Measurements from ENCODE around the gene DNAH6.

The DNAH6 gene

DNA sequence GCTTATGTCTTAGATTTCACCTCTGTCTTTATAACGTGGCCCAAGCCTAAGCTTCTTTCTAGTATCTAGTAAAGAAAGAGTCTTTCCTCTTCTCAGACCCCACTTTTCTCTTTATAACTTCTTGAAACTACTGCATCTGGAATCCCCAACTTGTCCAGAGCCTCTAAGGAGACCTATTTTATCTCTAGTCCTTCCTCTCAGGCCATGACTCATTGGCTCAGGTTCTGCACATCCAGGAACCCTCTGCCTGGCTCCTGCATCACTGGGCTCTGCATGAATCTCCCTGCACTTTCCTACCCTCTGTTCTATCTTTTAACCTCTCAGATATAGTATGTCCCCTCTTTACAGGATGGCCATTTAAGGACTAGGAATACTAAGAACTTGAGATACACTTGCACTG, 124.7 kb downstream of the DNAH6 start:
- TF ChIP-seq, protein P1, sequence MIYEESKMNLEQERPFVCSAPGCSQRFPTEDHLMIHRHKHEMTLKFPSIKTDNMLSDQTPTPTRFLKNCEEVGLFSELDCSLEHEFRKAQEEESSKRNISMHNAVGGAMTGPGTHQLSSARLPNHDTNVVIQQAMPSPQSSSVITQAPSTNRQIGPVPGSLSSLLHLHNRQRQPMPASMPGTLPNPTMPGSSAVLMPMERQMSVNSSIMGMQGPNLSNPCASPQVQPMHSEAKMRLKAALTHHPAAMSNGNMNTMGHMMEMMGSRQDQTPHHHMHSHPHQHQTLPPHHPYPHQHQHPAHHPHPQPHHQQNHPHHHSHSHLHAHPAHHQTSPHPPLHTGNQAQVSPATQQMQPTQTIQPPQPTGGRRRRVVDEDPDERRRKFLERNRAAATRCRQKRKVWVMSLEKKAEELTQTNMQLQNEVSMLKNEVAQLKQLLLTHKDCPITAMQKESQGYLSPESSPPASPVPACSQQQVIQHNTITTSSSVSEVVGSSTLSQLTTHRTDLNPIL (CRISPR knock-in tag; IDR thresholded peaks at IDR 0.05; ENCODE audit: low read depth) = no peak
- TF ChIP-seq ZNF565 (CRISPR knock-in tag; conservative IDR thresholded peaks at IDR 0.05; ENCODE audit: low read depth) (no peak), BACH2 (CRISPR knock-in tag; IDR thresholded peaks at IDR 0.05; ENCODE audit: borderline replicate concordance) (no peak), ZFP3 (CRISPR knock-in tag; IDR thresholded peaks at IDR 0.05) (no peak)
- no peak for ATAC-seq

DNA sequence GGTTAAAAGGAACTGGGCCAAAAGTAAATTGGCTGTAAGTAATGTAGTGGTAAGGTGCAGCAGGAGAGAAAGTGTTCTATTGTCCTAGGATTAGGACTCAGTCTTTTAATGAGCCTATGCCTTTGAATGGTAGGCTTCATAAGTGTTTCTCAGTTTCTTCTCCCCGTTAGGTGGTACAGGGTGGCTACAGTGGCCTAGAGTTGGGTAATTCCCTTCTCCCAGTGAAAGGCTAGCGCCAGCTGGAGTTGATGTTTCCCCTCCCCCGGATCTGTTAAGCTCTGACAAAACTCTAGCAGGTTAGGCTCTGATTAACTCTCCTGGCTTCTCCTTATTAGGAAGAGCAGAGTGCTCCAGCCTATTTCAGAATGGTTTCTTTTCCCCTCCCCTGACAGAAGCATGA, 127.7 kb downstream of the DNAH6 start:
- TF ChIP-seq, protein P2, sequence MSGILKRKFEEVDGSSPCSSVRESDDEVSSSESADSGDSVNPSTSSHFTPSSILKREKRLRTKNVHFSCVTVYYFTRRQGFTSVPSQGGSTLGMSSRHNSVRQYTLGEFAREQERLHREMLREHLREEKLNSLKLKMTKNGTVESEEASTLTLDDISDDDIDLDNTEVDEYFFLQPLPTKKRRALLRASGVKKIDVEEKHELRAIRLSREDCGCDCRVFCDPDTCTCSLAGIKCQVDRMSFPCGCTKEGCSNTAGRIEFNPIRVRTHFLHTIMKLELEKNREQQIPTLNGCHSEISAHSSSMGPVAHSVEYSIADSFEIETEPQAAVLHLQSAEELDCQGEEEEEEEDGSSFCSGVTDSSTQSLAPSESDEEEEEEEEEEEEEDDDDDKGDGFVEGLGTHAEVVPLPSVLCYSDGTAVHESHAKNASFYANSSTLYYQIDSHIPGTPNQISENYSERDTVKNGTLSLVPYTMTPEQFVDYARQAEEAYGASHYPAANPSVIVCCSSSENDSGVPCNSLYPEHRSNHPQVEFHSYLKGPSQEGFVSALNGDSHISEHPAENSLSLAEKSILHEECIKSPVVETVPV (CRISPR knock-in tag; IDR thresholded peaks at IDR 0.05) = no peak
- TF ChIP-seq CSDC2 (CRISPR knock-in tag; IDR thresholded peaks at IDR 0.05) = no peak
- no peak for TF ChIP-seq ZFP3 (CRISPR knock-in tag; IDR thresholded peaks at IDR 0.05)
- TF ChIP-seq ESRRG (CRISPR knock-in tag; IDR thresholded peaks at IDR 0.05) = no peak
- TF ChIP-seq, protein P3, sequence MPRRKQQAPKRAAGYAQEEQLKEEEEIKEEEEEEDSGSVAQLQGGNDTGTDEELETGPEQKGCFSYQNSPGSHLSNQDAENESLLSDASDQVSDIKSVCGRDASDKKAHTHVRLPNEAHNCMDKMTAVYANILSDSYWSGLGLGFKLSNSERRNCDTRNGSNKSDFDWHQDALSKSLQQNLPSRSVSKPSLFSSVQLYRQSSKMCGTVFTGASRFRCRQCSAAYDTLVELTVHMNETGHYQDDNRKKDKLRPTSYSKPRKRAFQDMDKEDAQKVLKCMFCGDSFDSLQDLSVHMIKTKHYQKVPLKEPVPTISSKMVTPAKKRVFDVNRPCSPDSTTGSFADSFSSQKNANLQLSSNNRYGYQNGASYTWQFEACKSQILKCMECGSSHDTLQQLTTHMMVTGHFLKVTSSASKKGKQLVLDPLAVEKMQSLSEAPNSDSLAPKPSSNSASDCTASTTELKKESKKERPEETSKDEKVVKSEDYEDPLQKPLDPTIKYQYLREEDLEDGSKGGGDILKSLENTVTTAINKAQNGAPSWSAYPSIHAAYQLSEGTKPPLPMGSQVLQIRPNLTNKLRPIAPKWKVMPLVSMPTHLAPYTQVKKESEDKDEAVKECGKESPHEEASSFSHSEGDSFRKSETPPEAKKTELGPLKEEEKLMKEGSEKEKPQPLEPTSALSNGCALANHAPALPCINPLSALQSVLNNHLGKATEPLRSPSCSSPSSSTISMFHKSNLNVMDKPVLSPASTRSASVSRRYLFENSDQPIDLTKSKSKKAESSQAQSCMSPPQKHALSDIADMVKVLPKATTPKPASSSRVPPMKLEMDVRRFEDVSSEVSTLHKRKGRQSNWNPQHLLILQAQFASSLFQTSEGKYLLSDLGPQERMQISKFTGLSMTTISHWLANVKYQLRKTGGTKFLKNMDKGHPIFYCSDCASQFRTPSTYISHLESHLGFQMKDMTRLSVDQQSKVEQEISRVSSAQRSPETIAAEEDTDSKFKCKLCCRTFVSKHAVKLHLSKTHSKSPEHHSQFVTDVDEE (CRISPR knock-in tag; IDR thresholded peaks at IDR 0.05) = no peak
- TF ChIP-seq RARB (CRISPR knock-in tag; IDR thresholded peaks at IDR 0.05) = no peak
- TF ChIP-seq ISL1 (CRISPR knock-in tag; IDR thresholded peaks at IDR 0.05) = no peak
- TF ChIP-seq, protein P4, sequence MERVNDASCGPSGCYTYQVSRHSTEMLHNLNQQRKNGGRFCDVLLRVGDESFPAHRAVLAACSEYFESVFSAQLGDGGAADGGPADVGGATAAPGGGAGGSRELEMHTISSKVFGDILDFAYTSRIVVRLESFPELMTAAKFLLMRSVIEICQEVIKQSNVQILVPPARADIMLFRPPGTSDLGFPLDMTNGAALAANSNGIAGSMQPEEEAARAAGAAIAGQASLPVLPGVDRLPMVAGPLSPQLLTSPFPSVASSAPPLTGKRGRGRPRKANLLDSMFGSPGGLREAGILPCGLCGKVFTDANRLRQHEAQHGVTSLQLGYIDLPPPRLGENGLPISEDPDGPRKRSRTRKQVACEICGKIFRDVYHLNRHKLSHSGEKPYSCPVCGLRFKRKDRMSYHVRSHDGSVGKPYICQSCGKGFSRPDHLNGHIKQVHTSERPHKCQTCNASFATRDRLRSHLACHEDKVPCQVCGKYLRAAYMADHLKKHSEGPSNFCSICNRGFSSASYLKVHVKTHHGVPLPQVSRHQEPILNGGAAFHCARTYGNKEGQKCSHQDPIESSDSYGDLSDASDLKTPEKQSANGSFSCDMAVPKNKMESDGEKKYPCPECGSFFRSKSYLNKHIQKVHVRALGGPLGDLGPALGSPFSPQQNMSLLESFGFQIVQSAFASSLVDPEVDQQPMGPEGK (CRISPR knock-in tag; IDR thresholded peaks at IDR 0.05; ENCODE audit: borderline replicate concordance) = no peak
- no peak for TF ChIP-seq OSR1 (CRISPR knock-in tag; IDR thresholded peaks at IDR 0.05)
- no peak for ATAC-seq

DNA sequence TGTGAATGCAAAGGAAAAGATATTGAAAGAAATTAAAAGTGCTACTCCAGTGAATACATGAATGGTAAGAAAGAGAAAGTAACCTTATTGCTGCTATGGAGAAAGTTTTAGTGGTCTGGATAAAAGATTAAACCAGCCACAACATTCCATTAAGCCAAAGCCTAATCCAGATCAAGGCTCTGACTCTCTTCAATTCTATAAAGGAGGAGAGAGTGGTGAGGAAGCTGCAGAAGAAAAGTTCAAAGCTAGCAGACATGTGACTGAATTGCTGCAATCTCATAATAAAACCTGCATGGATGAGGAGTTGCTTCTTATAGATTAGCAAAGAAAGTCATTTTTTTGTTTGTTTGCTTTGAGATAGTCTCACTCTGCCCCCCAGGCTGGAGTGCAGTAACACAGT, 130.2 kb downstream of the DNAH6 start:
- TF ChIP-seq ZNF8 (CRISPR knock-in tag; IDR thresholded peaks at IDR 0.05) (no peak), ZFP3 (CRISPR knock-in tag; IDR thresholded peaks at IDR 0.05) (no peak), OSR1 (CRISPR knock-in tag; IDR thresholded peaks at IDR 0.05) (no peak), TCF4 (CRISPR knock-in tag; IDR thresholded peaks at IDR 0.05; ENCODE audit: borderline replicate concordance) (no peak), ESRRG (CRISPR knock-in tag; IDR thresholded peaks at IDR 0.05) (no peak), RARB (CRISPR knock-in tag; IDR thresholded peaks at IDR 0.05) (no peak), ZFP30 (CRISPR knock-in tag; IDR thresholded peaks at IDR 0.05) (no peak), ZNF70 (CRISPR knock-in tag; IDR thresholded peaks at IDR 0.05) (no peak)
- TF ChIP-seq, protein P1 (CRISPR knock-in tag; IDR thresholded peaks at IDR 0.05; ENCODE audit: low read depth) = no peak
- TF ChIP-seq, protein P4 (CRISPR knock-in tag; IDR thresholded peaks at IDR 0.05; ENCODE audit: borderline replicate concordance) = no peak
- no peak for ATAC-seq

DNA sequence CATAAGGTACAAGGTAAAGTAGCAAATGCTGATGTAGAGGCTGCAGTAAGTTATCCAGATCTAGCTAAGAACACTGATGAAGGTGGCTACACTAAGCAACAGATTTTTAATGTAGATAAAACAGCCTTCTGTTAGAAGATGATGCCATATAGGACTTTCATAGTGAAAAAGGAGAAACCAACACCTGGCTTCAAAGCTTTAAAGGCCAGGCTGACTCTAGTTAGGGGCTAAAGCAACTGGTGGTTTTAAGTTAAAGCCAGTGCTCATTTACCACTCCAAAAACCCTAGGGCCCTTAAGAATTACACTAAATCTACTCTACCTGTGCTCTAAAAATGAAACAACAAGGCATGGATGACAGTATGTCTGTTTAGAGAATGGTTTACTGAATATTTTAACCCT, 131.0 kb downstream of the DNAH6 start:
- ATAC-seq = no peak
- TF ChIP-seq RARB (CRISPR knock-in tag; IDR thresholded peaks at IDR 0.05) (no peak), ZFP30 (CRISPR knock-in tag; IDR thresholded peaks at IDR 0.05) (no peak), SNAI2 (CRISPR knock-in tag; IDR thresholded peaks at IDR 0.05) (no peak), BACH2 (CRISPR knock-in tag; IDR thresholded peaks at IDR 0.05; ENCODE audit: borderline replicate concordance) (no peak)
- TF ChIP-seq, protein P3 (CRISPR knock-in tag; IDR thresholded peaks at IDR 0.05) = no peak
- TF ChIP-seq, protein P2 (CRISPR knock-in tag; IDR thresholded peaks at IDR 0.05) = no peak
- TF ChIP-seq, protein P4 (CRISPR knock-in tag; IDR thresholded peaks at IDR 0.05; ENCODE audit: borderline replicate concordance) = no peak

Data from SK-N-SH treated with all-trans-retinoic acid at 6 μM for 48 hours (cell line).